HEK293T (cell line): ENCODE results near the gene MTOR.
"Not testable (repeated sequence)": the region's sequence is repeated elsewhere in the genome, so short reads cannot be mapped to it uniquely, and the experiment has no call there.

ENCODE experiments used
- ELF4 ChIP-seq: fragments of 450-650 bp; IDR thresholded peaks from 2 replicates; pipeline ENCODE4 v1.6.1; 2017; ENCODE audit warnings: antibody characterized with exemption
- PKNOX1 ChIP-seq: fragments of 450-650 bp; IDR thresholded peaks from 2 replicates; pipeline ENCODE4 v1.6.1; 2016
- SP1 ChIP-seq: fragments of 450-650 bp; IDR thresholded peaks from 2 replicates; pipeline ENCODE4 v1.6.1; 2017
- SUZ12 ChIP-seq: fragments of 450-650 bp; IDR thresholded peaks from 2 replicates; pipeline ENCODE4 v1.6.1; 2016; ENCODE audit warnings: mild to moderate bottlenecking

GRCh38 chr1:11166744-11167143 is 95.6 kb downstream of the MTOR start:
- TF ChIP-seq SUZ12, SP1, PKNOX1, ELF4: not testable (repeated sequence)
